Measurements from ENCODE around the gene ABT1.

ABT1 gene

DNA sequence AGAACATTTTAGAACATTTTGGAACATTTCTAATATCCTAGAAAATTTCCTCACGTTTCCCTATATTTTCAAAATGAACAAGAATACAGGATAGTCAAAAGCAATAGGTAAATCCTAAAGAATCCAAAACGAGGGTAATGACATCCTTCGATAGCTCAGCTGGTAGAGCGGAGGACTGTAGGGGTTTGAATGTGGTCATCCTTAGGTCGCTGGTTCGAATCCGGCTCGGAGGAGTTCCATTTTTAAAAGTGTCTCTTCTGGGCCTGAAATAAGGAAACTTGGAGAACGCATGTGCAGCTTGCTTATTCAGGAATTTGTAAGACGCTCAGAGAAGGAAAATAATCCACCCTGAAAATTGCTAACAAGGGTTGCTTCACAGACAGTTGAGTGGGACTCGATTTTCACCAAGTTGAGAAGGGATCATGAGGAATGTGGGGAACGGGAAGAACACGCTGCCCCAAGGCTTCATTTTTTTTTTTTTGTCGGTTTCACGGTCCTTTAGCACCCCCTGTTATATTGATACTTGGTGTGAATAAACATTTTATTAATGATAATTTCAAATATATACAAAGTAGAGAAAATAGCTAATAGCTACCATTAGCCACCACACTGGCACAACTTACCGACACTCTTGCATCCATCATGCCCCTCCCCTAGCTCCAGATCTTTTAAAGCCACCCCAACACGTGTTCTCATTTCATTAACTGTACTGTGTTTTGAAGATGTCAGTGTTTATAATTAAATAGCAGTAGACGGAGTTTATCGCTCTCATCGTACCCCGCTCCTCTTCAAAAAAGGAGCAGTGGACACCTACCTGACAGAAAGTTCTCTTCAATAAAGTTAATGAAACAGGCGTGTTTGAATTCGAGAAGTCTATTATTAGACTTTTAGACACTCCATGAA lies 1.8 kb upstream of the ABT1 start:
- no peak for TF ChIP-seq CTCF (IDR thresholded peaks at IDR 0.05; ENCODE audit: control extremely low read depth, extremely low read depth, low read depth, missing control alignments)
- ChIA-PET CTCF (interaction anchor here (0.7 to 6.4 kb wide), 56 partner anchors 9 to 1300 kb away, joined by 3 to 280 read pairs (median 4); a partner anchor contains a TSS), POLR2A (interaction anchor here (0.5 to 1.2 kb wide), 6 partner anchors 23 to 1298 kb away, joined by 3 read pairs; a partner anchor contains a TSS)
- no peak for DNase-seq (ENCODE audit: extremely low spot score)

GRCh38 chr6:26595669-26596269 lies 984 bp upstream of the ABT1 start:
- POLR2A ChIA-PET, result interaction anchor here (0.5 to 1.1 kb wide), 5 partner anchors 24 to 1297 kb away, joined by 3 read pairs; a partner anchor contains a TSS

DNA sequence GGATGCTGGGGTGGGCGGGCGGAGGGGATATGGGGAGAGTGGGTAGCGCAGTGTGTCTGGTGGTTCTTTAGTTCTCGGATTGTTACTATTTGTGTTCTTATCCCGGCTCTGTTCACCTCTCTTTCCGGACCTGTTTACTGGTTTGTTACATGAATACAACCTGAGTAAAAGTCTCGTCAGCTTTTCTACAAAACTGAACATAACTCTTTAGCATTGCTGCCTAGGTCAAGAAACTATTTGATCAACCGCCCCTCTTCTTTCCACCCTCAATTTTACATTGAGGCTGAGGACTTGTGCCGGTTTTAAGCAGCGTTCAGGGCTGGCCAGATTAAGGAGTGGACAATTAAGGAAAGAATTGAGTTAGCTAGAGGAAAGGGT lies 625 bp downstream of the ABT1 start:
- TF ChIP-seq CTCF (IDR thresholded peaks at IDR 0.05; ENCODE audit: control extremely low read depth, extremely low read depth, low read depth, missing control alignments), result no peak
- no peak for DNase-seq (ENCODE audit: extremely low spot score)
- POLR2A ChIA-PET, result no interaction called here
- CTCF ChIA-PET, result no interaction called here

More at GRCh38 chr6:26595669-26596269, 984 bp upstream of the ABT1 start:
- CTCF ChIA-PET, result interaction anchor here (0.7 to 6.4 kb wide), 57 partner anchors 8 to 1299 kb away, joined by 3 to 280 read pairs (median 4); a partner anchor contains a TSS
- peak; percentile 76 for TF ChIP-seq CTCF (IDR thresholded peaks at IDR 0.05; ENCODE audit: control extremely low read depth, extremely low read depth, low read depth, missing control alignments)
- DNase-seq (ENCODE audit: extremely low spot score), result peak; percentile 82

DNA sequence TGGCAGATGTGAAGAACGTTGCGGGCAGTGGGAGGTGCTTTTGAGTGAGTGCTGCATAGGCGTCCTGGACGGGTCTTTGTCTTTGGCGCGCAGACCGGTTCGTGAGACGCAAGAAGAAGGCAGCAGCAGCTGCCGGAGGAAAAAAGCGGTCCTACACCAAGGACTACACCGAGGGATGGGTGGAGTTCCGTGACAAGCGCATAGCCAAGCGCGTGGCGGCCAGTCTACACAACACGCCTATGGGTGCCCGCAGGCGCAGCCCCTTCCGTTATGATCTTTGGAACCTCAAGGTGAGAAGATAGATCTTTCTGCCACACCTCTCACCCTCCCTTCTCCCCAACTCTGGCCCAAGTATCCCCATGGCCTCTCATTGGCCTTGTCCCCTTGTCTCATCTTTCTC lies 1.1 kb downstream of the ABT1 start:
- POLR2A ChIA-PET, result no interaction called here
- no peak for DNase-seq (ENCODE audit: extremely low spot score)
- no peak for TF ChIP-seq CTCF (IDR thresholded peaks at IDR 0.05; ENCODE audit: control extremely low read depth, extremely low read depth, low read depth, missing control alignments)
- CTCF ChIA-PET, result no interaction called here

- DNase-seq (ENCODE audit: extremely low spot score), result no peak
- CTCF ChIA-PET, result no interaction called here
- POLR2A ChIA-PET, result no interaction called here
- no peak for TF ChIP-seq CTCF (IDR thresholded peaks at IDR 0.05; ENCODE audit: control extremely low read depth, extremely low read depth, low read depth, missing control alignments)
Observed at GRCh38 chr6:26598267-26598666, 1.5 kb downstream of the ABT1 start.

GRCh38 chr6:26599134-26599533 lies 2.4 kb downstream of the ABT1 start:
- ChIA-PET CTCF (no interaction called here), POLR2A (no interaction called here)
- no peak for DNase-seq (ENCODE audit: extremely low spot score)
- TF ChIP-seq CTCF (IDR thresholded peaks at IDR 0.05; ENCODE audit: control extremely low read depth, extremely low read depth, low read depth, missing control alignments), result no peak

Data from GM10248 (cell line).